GM19395 (cell line): ENCODE data around the gene DBT.
"Not testable (repeated sequence)": the region's sequence is repeated elsewhere in the genome, so short reads cannot be mapped to it uniquely, and the experiment has no call there.

ENCODE experiments used
- ATAC-seq: cut with Tn5 transposase; IDR thresholded peaks from one replicate; pipeline ENCODE4 v1.9.1; 2021; ENCODE audit warnings: mild to moderate bottlenecking, moderate library complexity; ENCODE audit not compliant: unreplicated experiment

Gene DBT

DNA sequence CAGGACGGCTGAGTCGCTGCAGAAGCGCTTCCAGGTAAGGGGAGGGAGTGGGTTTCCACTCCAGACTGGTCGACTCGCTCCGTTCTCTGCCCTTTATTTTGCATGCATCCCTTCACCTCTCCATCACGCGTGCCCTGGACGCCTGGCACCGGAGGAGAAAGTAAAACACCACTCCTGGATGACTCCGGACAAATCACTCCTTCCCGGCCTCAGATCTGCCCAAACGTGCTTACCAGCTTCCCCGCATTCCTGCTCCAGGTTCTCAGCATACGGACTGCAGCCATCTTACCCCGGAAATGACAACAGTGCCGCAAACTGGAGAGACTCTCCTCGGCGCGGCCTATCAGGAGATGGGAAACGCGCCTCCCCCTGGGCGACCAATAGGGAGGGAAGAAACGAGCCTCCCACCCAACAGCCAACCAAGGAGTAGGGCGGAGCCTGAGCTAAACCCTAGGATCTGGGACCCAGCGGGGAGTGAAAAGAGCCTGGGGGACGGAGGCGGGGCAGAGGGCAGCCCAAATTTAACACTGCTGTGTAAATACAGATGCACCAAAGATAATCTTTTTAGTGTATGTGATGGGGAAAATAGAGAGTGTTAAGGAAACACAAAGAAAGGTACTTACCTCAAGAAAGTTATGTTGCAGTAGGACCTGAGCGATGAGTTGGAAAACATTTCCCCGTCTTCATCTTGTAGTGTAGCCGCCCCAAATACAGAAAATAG, at the start of gene DBT:
Gene DBT, minus strand, starts transcription at position 298 of the 721 bp plus-strand sequence. Its CDS starts 14 bp downstream, at position 284.
- peak; percentile 100 for ATAC-seq

DNA sequence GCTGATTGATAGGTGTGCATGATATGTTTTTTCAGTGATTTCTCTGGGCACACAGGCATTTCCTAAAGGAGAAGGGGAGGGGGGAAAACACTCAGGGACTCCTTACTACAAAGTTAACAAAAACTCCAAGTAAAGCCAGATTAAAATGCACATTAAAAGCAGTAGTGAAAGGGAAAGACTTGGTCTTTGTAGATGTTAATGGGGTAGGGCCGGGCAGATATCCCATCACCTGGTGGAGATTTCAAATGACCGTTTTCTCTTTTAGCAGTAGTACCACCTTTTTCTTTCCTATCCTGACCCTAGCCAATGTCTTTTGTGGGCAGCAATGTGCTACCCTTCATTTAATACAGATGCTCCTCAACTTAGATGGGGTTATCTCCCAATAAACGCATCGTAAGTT, 48.9 kb upstream of the DBT start:
- no peak for ATAC-seq

DNA sequence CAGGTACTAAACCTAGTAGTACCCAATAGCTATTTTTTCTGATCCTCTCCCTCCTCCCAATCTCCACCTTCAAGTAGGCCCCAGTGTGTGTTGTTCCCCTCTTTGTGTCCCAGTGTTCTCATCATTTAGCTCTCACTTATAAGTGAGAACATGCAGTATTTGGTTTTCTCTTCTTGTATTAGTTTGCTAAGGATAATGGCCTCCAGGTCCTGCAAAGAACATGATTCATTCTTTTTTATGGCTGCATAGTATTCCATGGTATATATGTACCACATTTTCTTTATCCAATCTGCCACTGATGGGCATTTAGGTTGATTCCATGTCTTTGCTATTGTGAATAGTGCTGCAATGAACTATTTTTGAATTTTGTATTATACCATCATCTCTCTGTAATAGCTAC, 47.4 kb upstream of the DBT start:
- ATAC-seq, result not testable (repeated sequence)

DNA sequence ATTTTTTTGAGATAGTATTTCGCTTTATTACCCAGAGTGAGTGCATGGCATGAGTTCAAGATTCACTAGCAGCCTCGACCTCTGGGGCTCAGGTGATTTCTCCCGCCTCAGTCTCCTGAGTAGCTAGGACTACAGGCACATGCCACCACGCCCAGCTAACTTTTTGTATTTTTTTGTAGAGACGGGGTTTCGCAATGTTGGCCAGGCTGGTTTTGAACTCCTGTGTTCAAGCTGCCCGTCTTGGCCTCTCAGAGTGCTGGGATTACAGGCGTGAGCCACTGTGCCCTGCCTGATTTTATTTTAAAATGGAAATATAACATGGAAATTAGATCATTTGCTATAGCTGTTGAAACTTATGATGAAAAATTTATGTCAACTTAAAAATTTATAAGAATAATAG, 46.5 kb upstream of the DBT start:
- ATAC-seq, result no peak

GRCh38 chr1:100292711-100293110, 43.1 kb upstream of the DBT start:
- no peak for ATAC-seq

GRCh38 chr1:100290291-100290690, 40.7 kb upstream of the DBT start:
- ATAC-seq, result no peak

- ATAC-seq, result no peak
These were observed 37.5 kb upstream of the DBT start for GRCh38 chr1:100287162-100287561.

DNA sequence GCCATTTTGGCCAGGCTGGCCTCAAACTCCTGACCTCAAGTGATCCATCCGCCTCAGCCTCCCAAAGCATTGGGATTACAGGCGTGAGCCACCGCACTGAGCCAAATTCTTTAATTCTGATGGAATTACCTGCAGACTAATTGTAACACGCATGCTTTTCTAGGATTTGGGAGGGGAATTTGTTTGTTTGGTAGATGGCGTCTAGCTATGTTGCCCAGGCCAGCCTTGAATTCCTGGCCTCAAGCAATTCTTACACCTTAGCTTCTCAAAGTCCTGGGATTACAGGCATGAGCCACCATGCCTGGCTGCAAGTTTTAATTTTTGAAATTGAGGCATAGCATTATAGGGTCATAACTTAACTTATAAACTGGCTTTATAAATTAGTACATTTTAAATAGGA, 35.0 kb upstream of the DBT start:
- no peak for ATAC-seq

DNA sequence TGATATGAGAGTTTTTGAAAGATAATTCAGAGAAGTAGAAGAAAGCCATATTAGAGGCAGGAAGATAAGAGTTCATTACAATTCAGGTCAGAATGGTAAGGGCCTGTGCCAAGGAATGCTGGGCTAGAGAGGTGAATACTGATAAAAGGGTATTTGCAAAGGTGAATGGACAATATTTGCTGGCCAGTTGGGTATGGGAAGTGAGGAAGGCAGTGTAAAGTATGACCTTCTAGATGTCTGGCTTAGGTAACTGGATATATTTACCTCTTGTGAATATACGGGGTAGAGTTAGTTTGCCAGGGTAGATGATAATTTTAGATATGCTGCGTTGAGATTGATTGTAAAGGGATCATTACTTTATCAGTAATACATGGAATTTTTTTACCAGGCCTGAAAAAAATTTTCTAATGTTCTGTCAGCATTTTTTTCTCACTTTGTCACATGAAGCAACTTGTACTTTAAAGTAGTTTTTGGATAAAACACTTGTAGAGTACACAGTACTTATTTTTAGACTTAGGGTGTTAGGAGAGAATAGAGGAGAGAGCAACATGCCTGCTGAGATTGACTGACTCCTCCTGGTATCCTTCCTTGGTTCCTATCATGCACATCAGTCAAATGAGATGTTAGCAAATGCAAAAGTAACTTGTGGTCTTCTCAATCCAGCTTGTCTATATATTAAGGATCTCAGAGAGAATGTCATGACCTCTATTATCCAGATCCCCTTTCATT, 30.5 kb upstream of the DBT start:
- ATAC-seq, result no peak

DNA sequence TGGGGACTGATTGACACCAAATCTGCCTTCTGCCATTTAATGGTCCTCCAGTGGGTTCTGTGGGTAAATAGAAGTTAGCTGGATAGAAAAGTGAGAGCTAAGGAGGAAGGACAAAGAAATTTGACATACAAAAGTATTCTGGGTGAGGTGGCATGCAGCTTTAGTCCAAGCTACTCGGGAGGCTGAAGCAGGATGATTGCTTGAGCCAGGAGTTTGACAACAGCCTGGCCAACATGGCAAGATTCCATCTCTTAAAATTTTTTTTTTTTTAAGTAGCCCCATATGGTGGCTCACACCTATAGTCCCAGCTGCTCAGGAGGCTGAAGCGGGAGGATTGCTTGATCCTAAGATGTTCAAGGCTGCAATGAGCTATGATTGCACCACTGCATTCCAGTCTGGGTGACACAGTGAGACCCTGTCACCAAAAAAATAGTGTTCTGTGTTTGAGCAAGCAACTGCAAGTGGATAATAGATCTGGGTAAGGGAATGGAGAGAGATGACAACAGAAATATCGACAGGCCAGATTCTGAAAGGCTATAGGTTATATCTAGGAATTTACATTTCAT, 29.8 kb upstream of the DBT start:
- ATAC-seq, result no peak

DNA sequence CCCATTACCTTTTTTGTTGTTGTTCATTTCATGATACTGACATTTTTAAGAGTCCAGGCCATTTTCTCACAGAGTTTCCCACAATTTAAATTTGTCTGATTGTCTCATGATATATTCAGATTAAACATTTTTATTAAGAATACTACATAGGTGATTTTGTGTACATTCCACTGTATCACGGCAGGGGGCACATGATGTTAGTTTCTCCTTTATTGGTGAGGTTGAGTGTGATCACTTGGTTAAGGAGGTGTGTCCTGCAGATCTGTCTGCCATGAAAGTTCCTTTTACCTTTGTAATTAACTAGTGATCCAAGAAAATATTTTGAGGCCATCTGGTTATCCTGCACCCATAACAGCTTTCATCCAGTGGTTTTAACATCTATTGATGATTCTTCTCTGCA, 28.2 kb upstream of the DBT start:
- ATAC-seq, result no peak

GRCh38 chr1:100268202-100268601, 18.6 kb upstream of the DBT start:
- no peak for ATAC-seq

GRCh38 chr1:100267284-100267683, 17.6 kb upstream of the DBT start:
- ATAC-seq, result no peak

GRCh38 chr1:100266741-100267140, 17.1 kb upstream of the DBT start:
- ATAC-seq, result peak; percentile 29

DNA sequence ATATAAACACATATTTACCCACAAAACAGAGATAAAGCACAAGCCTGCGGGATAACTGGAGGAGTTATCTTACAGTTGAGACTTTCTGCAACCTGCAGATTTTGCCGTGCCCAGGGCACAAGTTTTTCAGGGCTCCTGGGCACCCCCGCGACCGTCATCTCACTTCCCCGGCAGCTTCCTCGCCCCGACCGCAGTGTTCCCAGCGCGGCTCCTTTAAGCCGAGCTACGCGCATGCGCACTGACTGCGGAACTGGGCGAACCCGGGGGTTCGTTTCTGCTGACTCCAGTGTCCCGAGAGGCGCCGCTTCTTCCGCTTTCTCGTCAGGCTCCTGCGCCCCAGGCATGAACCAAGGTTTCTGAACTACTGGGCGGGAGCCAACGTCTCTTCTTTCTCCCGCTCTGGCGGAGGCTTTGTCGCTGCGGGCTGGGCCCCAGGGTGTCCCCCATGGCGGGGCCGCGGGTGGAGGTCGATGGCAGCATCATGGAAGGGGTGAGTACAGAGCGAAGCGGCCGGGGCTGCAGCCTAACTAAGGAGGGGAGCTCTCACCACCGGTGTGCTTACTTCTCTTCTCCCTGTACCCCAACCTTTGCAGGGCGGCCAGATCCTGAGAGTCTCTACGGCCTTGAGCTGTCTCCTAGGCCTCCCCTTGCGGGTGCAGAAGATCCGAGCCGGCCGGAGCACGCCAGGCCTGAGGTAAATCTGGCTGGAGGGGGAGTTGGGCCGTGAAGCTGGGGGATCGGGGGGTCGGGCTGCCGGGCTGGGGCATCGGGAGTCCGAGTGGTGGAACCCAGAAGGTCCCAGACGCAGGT, 16.5 kb upstream of the DBT start, which contains the start of gene RTCA:
Gene RTCA, plus strand, starts transcription at position 286 of the 810 bp plus-strand sequence. Its CDS starts 160 bp downstream, at position 446.
- peak; percentile 96 for ATAC-seq

GRCh38 chr1:100265562-100265930, 15.9 kb upstream of the DBT start:
- peak; percentile 46 for ATAC-seq

GRCh38 chr1:100264081-100264480, 14.4 kb upstream of the DBT start:
- ATAC-seq, result not testable (repeated sequence)

DNA sequence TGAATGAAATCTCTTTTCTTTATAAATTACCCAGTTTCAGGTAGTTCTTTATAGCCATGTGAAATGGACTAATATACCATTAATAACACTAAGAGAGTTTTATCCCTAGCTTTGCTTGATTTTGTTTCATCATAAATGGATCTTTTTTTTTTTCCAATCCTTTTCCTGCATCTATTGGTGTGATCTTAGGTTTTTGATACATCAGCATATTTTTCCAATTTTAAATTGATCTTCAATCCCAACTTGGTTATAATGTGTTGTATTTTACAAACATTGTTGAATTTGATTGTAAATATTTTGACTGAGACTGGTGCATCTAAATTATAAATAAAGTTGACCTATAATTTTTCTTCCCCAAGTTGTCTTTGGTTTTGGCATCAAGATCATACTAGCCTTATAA, 12.1 kb upstream of the DBT start:
- ATAC-seq, result no peak

- ATAC-seq, result not testable (repeated sequence)
These were observed 8.8 kb upstream of the DBT start for GRCh38 chr1:100258427-100258826.

DNA sequence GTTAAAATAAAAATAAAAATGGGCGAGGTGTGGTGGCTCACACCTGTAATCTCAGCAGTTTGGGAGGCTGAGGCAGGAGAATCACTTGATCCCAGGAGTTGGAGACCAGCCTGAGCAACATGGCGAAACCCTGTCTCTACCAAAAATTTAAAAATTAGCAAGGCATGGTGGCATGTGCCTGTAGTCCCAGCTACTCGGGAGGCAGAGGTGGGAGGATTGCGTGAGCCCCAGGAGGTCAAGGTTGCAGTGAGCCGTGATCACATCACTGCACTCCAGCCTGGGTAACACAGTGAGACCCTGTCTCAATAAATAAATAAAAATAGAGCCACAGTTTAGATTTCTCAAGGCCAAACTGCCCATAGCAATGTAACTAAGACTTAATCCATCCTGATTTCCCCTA, 6.6 kb upstream of the DBT start:
- ATAC-seq, result not testable (repeated sequence)

- ATAC-seq, result no peak
These were observed 3.9 kb upstream of the DBT start for GRCh38 chr1:100253552-100253951.
